ENCODE measurements around the gene PAK1. TPM values are rescaled to one million over a fixed set of nuclear protein-coding genes. Genes with fewer than 3 reads are reported as not detected.

The PAK1 gene
- total and polyA plus RNA-seq, 9 of the 15 experiments (the other 6 are each of a cell fraction or from before 2014, with no cell fraction given), result 0.52 to 11.7 (median 1.9) TPM

- TF ChIP-seq NCOA1 (IDR thresholded peaks at IDR 0.05; ENCODE audit: low read depth) (peak; percentile 41; the same call in 1 of the 2 replicates), ARID1B (IDR thresholded peaks at IDR 0.05) (peak; percentile 91), ARHGAP35 (IDR thresholded peaks at IDR 0.05; ENCODE audit: partially characterized antibody) (no peak), TCF7L2 (IDR thresholded peaks at IDR 0.05; ENCODE audit: low read depth, low read length) (no peak), HDAC2 (IDR thresholded peaks at IDR 0.05) (peak; percentile 87), RBM39 (optimal IDR thresholded peaks at IDR 0.05; ENCODE audit: low read depth, low read length) (no peak), CLOCK (CRISPR knock-in tag; IDR thresholded peaks at IDR 0.05; ENCODE audit: borderline replicate concordance) (no peak), ZBTB9 (CRISPR knock-in tag; IDR thresholded peaks at IDR 0.05) (0 out of 2 replicates have a peak, but pooled peaks have one; percentile 42), ZBED1 (IDR thresholded peaks at IDR 0.05) (no peak), MEIS2 (IDR thresholded peaks at IDR 0.05; ENCODE audit: partially characterized antibody) (peak; percentile 97), RNF2 (IDR thresholded peaks at IDR 0.05) (0 out of 2 replicates have a peak, but pooled peaks have one; percentile 17), ZNF592 (IDR thresholded peaks at IDR 0.05) (no peak), HMG20A (CRISPR knock-in tag; conservative IDR thresholded peaks at IDR 0.05) (0 out of 2 replicates have a peak, but pooled peaks have one; percentile 73), KLF16 (IDR thresholded peaks at IDR 0.05) (peak; percentile 71), ZNF655 (CRISPR knock-in tag; IDR thresholded peaks at IDR 0.05) (no peak), KDM1A (IDR thresholded peaks at IDR 0.05) (peak; percentile 96), ELF4 (CRISPR knock-in tag; IDR thresholded peaks at IDR 0.05) (0 out of 2 replicates have a peak, but pooled peaks have one; percentile 65), HES1 (IDR thresholded peaks at IDR 0.05; ENCODE audit: low read depth) (0 out of 2 replicates have a peak, but pooled peaks have one; percentile 52)
- TF ChIP-seq, protein P1, sequence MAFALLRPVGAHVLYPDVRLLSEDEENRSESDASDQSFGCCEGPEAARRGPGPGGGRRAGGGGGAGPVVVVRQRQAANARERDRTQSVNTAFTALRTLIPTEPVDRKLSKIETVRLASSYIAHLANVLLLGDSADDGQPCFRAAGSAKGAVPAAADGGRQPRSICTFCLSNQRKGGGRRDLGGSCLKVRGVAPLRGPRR (CRISPR knock-in tag; IDR thresholded peaks at IDR 0.05), result no peak
Measured at GRCh38 chr11:77302752-77303151, 171.1 kb downstream of the PAK1 start (continued).
